ENCODE measurements around the gene NRXN3.
"Not testable (repeated sequence)": the region's sequence is repeated elsewhere in the genome, so short reads cannot be mapped to it uniquely, and the experiment has no call there.

The NRXN3 gene

DNA sequence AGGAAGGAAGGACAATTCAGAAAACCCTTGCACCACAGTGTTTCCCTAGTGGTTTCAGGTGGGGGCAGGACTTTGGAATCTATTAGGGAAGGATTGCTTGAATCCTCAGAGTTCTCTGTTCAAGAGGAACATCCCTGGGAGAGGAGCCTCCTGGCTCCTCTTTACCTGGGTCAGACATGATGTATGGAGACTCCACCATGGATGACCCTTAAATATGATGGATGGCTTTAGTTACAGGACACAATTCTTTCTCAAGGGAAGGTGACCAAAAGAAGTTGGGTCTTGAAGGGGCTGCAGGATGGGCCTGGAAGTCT lies 396.6 kb downstream of the NRXN3 start:
- Mint-ChIP-seq H3K27ac (no peak overlapping the region), H3K4me3 (no peak overlapping the region), H3K4me1 (ENCODE audit: low read depth) (no peaks in the 10 kb centered on the region), H3K36me3 (ENCODE audit: low read depth) (no peaks in the 10 kb centered on the region), H3K9me3 (no peaks in the 10 kb centered on the region), H3K27me3 (no peaks in the 10 kb centered on the region)
- intact Hi-C loops (cut with micrococcal nuclease) = loop anchor here (2.0 to 10.0 kb wide), 2 partner anchors 118 to 912 kb away; no protein-coding TSS in a partner anchor

DNA sequence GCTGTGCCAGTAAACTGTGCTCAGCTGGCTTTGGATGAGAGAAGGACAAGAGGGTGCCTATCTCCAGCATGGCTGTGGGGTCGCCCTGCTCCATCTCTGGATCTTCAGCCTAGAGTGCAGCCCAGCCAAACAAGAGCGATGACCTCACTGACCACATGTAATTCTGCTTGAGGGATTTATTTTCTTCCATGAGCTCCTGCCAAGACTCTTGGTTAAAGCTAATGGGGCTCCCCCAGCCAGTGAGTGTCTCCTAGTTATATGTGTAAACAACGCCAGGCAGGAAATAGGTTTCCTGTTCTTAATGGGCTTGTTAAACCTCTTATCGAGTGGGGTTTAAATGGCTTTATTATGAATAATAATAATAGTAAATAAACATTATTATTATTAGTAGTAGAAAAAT lies 397.2 kb downstream of the NRXN3 start:
- H3K27me3 Mint-ChIP-seq = no peaks in the 10 kb centered on the region
- H3K4me3 Mint-ChIP-seq = no peak overlapping the region
- no peak overlapping the region for H3K27ac Mint-ChIP-seq

DNA sequence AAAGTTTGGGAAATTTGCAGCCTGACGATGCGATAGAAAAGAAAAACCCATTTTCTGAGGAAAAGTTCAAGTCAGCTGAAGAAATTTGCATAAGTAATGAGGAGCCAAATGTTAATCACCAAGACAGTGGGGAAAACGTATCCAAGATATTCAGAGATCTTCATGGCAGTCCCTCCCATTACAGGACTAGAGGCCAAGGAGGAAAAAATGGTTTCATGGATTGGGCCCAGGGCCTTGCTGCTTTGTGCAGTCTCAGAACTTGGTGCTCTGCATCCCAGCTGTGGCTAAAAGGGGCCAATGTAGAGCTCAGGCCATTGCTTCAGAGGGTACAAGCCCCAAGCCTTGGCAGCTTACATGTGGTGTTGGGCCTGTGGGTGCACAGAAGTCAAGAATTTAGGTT lies 403.6 kb downstream of the NRXN3 start:
- H3K27ac Mint-ChIP-seq; H3K36me3 Mint-ChIP-seq (ENCODE audit: low read depth); intact Hi-C loops (cut with micrococcal nuclease); H3K4me3 Mint-ChIP-seq; H3K4me1 Mint-ChIP-seq (ENCODE audit: low read depth); H3K27me3 Mint-ChIP-seq: not testable (repeated sequence)
- peaks cover 25% of the 10 kb centered on the region for H3K9me3 Mint-ChIP-seq

More for the DNA sequence above, 397.2 kb downstream of the NRXN3 start:
- intact Hi-C loops (cut with micrococcal nuclease) = loop anchor here (2.0 to 10.0 kb wide), 2 partner anchors 119 to 913 kb away; no protein-coding TSS in a partner anchor
- no peaks in the 10 kb centered on the region for H3K9me3 Mint-ChIP-seq
- H3K36me3 Mint-ChIP-seq (ENCODE audit: low read depth) = no peaks in the 10 kb centered on the region
- H3K4me1 Mint-ChIP-seq (ENCODE audit: low read depth) = no peaks in the 10 kb centered on the region

DNA sequence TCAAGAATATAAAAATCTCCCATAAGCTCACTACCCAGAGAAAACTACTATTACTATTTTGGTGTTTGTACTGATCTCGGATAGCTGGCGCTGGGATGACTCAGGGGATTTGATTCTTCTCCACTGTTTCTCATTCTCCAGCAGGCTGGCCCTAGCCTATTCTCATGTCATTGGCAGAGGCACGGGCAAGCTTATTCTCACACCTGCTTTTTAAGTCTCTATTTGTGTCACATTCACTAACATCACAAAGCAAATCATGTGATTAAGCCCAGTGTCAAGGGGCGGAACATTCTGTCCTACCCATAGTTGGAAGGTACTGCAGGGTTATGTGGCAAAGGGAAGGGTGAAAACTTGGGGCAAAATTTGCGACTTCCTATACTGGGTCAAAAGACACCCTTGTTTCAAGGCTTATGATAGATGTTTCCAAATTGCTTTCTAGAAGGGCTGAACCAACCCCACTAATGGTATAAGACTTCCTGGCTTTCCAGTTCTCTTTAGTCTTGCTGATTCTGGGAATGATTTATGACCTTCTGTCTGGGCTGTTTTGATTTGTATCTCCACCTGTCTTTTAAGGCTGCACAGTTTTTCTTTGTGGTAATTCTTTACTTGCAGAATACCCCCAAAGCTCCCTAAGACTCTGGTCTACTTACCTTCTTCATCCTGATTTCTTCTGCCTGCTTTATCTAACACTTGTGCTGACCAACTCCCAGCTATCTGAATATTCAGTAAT lies 406.4 kb downstream of the NRXN3 start:
- Mint-ChIP-seq H3K27ac (no peak overlapping the region), H3K27me3 (peaks cover 2% of the 10 kb centered on the region), H3K36me3 (ENCODE audit: low read depth) (no peaks in the 10 kb centered on the region), H3K4me3 (no peak overlapping the region), H3K4me1 (ENCODE audit: low read depth) (no peaks in the 10 kb centered on the region), H3K9me3 (peaks cover 25% of the 10 kb centered on the region)
- intact Hi-C loops (cut with micrococcal nuclease) = no loop called here

DNA sequence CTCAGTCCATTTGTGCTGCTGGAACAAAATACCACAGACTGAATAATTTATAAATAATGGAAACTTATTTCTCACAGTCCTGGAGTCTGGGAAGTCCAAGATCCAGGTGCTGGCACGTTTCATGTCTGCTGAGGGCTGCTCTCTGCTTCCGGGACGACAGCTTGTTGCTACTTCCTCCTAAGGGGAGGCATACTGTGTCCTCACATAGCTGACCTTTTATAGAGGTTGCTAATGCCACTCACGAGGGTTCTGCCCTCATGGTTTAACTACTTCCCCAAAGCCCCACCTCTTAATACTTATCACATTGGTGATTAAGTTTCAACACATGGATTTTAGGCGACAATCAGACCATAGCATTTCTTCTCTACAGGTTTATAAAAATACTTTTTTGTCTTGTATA lies 411.1 kb downstream of the NRXN3 start:
- H3K4me3 Mint-ChIP-seq = no peak overlapping the region
- no peaks in the 10 kb centered on the region for H3K4me1 Mint-ChIP-seq (ENCODE audit: low read depth)
- intact Hi-C loops (cut with micrococcal nuclease) = no loop called here
- H3K9me3 Mint-ChIP-seq = no peaks in the 10 kb centered on the region
- no peaks in the 10 kb centered on the region for H3K36me3 Mint-ChIP-seq (ENCODE audit: low read depth)
- peaks cover 2% of the 10 kb centered on the region for H3K27me3 Mint-ChIP-seq
- H3K27ac Mint-ChIP-seq = no peak overlapping the region

DNA sequence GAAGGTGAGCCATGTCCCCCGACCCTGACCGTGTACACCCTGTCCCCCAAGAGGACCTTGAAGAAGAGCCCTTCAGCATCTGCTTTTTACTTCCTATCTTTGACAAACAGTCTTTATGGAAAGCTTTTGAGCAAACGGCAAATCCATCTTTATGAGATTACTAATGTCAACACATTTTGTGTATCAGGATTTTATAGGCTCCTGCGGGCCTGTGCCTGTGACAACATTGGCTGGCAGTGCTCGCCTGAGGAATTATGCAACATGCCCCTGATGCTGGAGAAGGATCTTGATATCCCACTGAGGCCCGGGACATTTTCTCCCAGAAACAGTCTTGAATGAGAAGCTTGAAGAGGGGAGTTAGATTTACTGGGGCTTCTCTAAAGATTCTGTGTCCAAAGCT lies 416.5 kb downstream of the NRXN3 start:
- H3K36me3 Mint-ChIP-seq (ENCODE audit: low read depth) = no peaks in the 10 kb centered on the region
- no peak overlapping the region for H3K27ac Mint-ChIP-seq
- no peak overlapping the region for H3K4me3 Mint-ChIP-seq
- intact Hi-C loops (cut with micrococcal nuclease) = no loop called here
- no peaks in the 10 kb centered on the region for H3K27me3 Mint-ChIP-seq
- no peaks in the 10 kb centered on the region for H3K4me1 Mint-ChIP-seq (ENCODE audit: low read depth)
- H3K9me3 Mint-ChIP-seq = no peaks in the 10 kb centered on the region

DNA sequence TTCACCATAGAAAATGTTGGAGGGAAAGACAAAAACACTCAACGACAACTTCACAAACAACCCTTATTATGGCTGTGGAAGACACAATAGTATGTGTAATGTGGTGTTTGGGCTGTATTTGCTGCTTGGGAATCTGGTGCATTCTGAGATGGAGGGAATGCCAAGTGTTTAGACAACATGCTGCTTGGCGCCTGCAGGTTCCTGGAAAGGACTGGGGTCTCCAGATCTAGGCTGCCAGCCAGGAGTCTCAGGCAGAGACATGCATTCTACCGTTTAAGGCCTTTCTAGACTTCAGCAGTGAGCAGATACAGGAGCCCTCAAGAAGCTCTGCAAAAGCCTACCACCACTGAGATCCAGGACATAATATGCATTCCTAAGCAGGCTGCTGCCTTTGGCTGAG lies 418.7 kb downstream of the NRXN3 start:
- Mint-ChIP-seq H3K4me1 (ENCODE audit: low read depth) (no peaks in the 10 kb centered on the region), H3K36me3 (ENCODE audit: low read depth) (no peaks in the 10 kb centered on the region), H3K4me3 (no peak overlapping the region), H3K27me3 (no peaks in the 10 kb centered on the region), H3K27ac (no peak overlapping the region), H3K9me3 (no peaks in the 10 kb centered on the region)
- intact Hi-C loops (cut with micrococcal nuclease) = no loop called here

DNA sequence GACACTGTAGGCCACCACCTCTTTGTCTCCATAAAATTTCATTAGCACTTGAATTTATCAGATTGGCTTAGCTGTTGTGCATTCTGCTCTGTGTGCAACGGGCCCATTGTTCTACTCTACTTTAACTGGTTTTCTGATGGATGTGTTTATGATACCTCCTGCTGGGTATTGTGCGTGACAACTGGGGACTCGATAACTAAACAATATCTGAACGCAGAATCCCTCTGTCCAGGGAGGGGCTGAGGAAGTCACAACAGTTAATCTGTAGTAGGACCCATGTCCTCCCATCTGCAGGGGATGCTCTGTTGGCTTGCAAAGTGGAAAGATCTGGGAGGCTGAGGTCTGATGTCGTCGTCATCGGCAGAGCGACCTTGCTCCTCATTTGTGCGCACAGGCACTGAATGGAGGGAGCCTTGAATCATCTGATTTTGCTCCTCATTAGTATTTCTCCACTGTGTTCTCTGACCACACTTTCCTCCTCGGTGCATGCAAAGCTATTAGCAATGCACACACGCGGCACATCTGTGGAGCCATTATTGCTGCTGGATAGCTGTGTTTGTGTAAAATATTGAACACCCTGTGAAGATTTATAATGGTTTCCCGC lies 422.5 kb downstream of the NRXN3 start:
- no peaks in the 10 kb centered on the region for H3K4me1 Mint-ChIP-seq (ENCODE audit: low read depth)
- H3K4me3 Mint-ChIP-seq = no peak overlapping the region
- no peaks in the 10 kb centered on the region for H3K9me3 Mint-ChIP-seq
- H3K36me3 Mint-ChIP-seq (ENCODE audit: low read depth) = no peaks in the 10 kb centered on the region
- H3K27me3 Mint-ChIP-seq = no peaks in the 10 kb centered on the region
- intact Hi-C loops (cut with micrococcal nuclease) = no loop called here
- H3K27ac Mint-ChIP-seq = no peak overlapping the region

DNA sequence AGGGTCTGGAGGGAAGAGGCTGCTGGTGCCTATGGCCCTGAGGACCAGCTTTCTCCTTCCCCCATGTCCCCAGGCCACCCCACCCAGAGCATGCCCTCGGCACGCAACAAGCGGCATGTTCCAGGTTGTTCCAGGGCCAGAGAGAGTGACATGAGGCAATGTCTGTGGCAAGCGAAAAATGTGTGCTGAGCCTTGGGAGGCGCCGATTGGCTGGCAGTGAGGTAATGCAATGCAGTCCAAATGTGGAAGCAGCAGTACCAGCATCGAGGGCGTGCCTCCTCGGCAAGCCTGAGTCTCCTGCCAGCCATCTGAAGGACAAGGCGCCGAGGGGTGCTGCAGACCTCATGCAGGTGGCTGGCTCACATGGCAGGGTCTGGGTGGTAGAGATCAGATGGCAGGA lies 423.8 kb downstream of the NRXN3 start:
- Mint-ChIP-seq H3K27ac (no peak overlapping the region), H3K4me1 (ENCODE audit: low read depth) (no peaks in the 10 kb centered on the region), H3K27me3 (no peaks in the 10 kb centered on the region), H3K9me3 (no peaks in the 10 kb centered on the region), H3K36me3 (ENCODE audit: low read depth) (no peaks in the 10 kb centered on the region), H3K4me3 (no peak overlapping the region)
- intact Hi-C loops (cut with micrococcal nuclease) = no loop called here

DNA sequence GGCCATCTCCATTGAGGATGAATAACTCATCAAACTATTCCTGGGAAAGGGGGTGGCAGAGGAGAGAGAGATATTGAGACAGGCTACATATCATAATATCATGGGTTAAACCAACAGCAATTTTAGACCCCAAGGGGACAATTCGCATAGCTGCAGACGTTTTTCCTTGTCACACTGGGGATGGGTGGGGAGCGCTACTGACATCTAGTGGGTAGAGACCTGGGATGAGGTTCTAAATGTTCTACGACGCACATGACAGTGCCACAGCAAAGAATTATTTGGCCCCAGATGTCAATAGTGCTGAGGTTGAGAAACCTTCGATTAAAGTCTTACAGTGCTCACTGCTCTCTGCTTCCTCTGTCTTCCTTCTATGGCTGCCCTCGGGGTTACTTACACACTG lies 425.6 kb downstream of the NRXN3 start:
- intact Hi-C loops (cut with micrococcal nuclease) = loop anchor here (5.0 kb wide), 2 partner anchors 148 to 733 kb away; no protein-coding TSS in a partner anchor
- no peaks in the 10 kb centered on the region for H3K36me3 Mint-ChIP-seq (ENCODE audit: low read depth)
- no peak overlapping the region for H3K4me3 Mint-ChIP-seq
- H3K27ac Mint-ChIP-seq = no peak overlapping the region
- H3K4me1 Mint-ChIP-seq (ENCODE audit: low read depth) = no peaks in the 10 kb centered on the region
- no peaks in the 10 kb centered on the region for H3K9me3 Mint-ChIP-seq
- H3K27me3 Mint-ChIP-seq = no peaks in the 10 kb centered on the region

DNA sequence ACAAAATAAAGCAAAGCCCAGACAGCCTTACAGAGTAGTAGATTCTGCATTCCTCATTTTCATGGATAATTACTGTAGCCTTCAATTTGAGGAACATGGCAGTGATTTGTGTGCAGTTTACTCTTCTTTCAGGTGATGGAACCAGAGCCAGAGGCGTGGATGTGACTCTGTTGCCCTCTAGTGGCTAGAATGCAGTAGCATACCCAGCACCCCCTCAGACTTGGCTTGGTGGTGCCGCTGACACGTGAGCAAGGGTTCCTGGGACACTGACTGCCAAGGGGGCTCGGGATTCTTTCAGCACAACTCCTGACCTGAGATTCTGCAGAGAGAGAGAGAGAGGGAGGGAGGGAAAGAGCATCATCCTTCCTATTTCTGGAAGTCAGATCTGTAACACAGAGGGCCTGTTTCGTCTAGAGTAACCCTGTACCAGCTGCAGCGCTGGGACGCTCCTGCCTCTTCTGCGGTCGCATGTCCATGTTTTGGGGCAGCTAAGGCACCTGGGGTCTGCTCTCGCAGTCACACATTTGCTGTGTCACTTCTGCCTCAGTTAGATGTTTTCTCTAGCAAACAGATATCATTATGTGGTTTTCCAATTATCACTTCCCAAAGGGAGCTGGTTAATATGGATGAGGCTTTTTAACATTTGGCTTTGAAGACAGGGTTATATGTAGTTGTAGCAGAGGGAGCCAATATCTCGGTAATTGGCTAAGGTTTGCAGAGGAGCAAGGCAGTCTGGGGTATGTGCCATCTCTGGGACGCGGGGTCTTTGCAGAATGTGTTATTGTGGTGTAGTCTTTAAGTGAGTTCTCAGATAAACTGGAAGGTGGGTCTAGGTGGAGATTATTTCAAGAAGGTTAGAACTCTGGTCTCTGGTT lies 428.1 kb downstream of the NRXN3 start:
- Mint-ChIP-seq H3K27ac (no peak overlapping the region), H3K36me3 (ENCODE audit: low read depth) (no peaks in the 10 kb centered on the region), H3K9me3 (no peaks in the 10 kb centered on the region), H3K27me3 (peaks cover 4% of the 10 kb centered on the region), H3K4me1 (ENCODE audit: low read depth) (no peaks in the 10 kb centered on the region), H3K4me3 (no peak overlapping the region)
- intact Hi-C loops (cut with micrococcal nuclease) = loop anchor here (1.0 to 5.0 kb wide), 3 partner anchors 151 to 736 kb away; no protein-coding TSS in a partner anchor

DNA sequence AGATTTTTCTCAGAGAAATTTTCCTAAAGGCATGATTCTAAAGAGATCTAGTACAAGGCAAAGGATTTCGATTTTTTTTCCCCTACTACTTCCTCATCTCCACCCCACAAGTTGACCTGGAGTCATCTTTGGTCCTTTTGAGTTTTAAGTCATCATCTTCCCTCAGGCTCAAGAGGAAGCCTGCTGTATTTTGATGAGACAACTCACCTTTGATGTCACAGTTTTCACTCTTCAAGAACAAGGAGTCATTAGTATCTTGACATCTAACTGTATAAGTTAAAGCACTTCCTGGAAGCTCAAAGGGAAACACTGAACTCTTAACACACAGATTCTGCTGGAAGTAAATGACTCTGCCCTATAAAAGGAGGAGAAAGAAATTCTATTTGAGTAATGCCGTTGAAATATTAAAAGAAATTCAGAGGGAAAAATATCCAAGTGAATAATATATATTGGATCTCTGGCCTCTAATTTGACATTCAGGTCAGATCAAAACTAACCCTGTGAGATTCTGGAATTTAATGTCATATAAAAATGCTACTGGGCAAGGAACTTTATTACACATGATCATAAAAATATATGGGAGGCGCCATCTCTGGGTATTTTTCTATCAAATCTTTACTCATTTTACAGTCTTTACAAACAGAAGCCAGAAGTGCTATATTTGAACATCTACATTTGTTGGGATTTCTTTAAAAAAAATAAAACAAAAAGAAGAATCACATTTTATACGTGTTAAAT lies 435.0 kb downstream of the NRXN3 start:
- no peaks in the 10 kb centered on the region for H3K9me3 Mint-ChIP-seq
- peaks cover 4% of the 10 kb centered on the region for H3K27me3 Mint-ChIP-seq
- no peak overlapping the region for H3K4me3 Mint-ChIP-seq
- no peaks in the 10 kb centered on the region for H3K4me1 Mint-ChIP-seq (ENCODE audit: low read depth)
- H3K36me3 Mint-ChIP-seq (ENCODE audit: low read depth) = no peaks in the 10 kb centered on the region
- intact Hi-C loops (cut with micrococcal nuclease) = no loop called here
- no peak overlapping the region for H3K27ac Mint-ChIP-seq

DNA sequence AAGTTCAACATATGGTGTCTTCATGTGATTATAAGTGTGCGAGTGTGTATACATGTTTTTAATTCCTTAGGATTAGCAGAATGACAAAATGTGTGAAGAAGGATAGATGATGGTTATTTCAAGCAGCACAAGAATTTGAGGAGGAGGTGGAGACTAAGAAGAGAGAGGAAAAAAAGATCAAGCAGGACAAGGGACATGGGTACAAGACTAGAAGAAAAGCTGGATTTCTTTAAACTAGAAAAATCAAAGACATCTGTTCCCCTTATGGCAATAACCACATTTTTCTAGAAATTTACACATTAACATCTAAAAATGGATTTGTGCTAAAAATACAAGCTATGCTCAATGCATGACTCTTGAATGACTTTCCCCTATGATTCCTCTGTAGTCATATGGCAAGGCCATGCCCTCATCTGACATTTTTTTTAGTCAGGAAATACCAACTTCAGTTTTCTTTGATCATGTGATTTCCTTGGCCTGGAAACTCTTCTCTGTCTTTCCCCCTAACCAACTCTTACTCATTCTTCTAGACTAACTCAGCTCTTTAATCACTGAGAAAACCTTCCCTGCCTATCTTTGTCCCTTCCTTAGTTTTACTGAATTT lies 435.8 kb downstream of the NRXN3 start:
- intact Hi-C loops (cut with micrococcal nuclease) = no loop called here
- H3K27ac Mint-ChIP-seq = no peak overlapping the region

More for the DNA sequence above, 435.8 kb downstream of the NRXN3 start:
- H3K4me3 Mint-ChIP-seq = no peak overlapping the region
- peaks cover 4% of the 10 kb centered on the region for H3K27me3 Mint-ChIP-seq
- H3K9me3 Mint-ChIP-seq = no peaks in the 10 kb centered on the region
- H3K4me1 Mint-ChIP-seq (ENCODE audit: low read depth) = no peaks in the 10 kb centered on the region
- no peaks in the 10 kb centered on the region for H3K36me3 Mint-ChIP-seq (ENCODE audit: low read depth)

Measured in dendritic cell treated with granulocyte-macrophage colony-stimulating factor and Interleukin-4, amounts not matched to agents 40 ng/mL and 50 ng/mL, for 4 days (primary cell).